ENCODE data around the gene MED9. TPM values are rescaled to one million over a fixed set of nuclear protein-coding genes. Genes with fewer than 3 reads are reported as not detected.

The MED9 gene
- polyA plus RNA-seq, 1 donor from 2014 or later: 25.1 TPM

DNA sequence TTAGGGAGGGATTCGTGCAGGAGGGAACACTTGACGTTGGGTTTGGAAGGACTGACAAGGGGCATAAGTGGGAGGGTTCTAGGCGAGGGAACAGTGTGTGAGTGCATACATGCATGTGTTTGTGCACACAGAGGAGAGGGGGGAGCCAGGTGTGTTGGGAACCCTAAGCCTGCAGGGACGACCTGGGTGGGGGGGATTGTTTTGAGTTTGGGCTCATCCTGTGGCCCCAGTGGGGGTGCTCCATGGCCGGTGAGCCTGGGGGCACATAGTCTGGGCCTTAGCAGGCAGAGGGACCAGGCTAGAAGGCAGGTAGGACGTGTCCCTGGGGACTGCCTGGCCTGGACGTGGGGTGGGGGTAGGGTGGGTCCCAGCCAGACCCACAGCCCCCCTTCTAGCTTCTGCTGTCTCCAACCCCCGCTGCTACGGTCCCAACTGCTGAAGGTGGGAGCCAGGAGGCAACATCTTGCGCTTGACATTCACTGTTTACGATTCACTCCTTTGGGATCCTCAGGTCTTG lies 31.3 kb downstream of the MED9 start:
- Histone ChIP-seq H3K9me2 (ENCODE audit: insufficient read depth, low read length) (no peaks in the 10 kb centered on the region), H3F3A (ENCODE audit: insufficient read depth, low read length, poor library complexity, severe bottlenecking) (no peaks in the 10 kb centered on the region), H3K79me2 (replicated peaks; ENCODE audit: insufficient read depth, low read length) (no peaks in the 10 kb centered on the region), H2AFZ (ENCODE audit: low read depth, low read length) (no peak overlapping the region), H3K9ac (ENCODE audit: low read length) (no peak overlapping the region), H3K36me3 (ENCODE audit: insufficient read depth, low read length) (no peaks in the 10 kb centered on the region), H3K9me3 (ENCODE audit: low read length) (no peaks in the 10 kb centered on the region), H3K27ac (ENCODE audit: low read length) (no peak overlapping the region), H3K4me3 (ENCODE audit: low read length) (no peak overlapping the region), H3K4me2 (ENCODE audit: low read length) (no peak overlapping the region), H3K27me3 (ENCODE audit: insufficient read depth, low read depth, low read length) (no peaks in the 10 kb centered on the region), H4K20me1 (ENCODE audit: insufficient read depth) (no peaks in the 10 kb centered on the region)
- TF ChIP-seq TAF1 (IDR thresholded peaks at IDR 0.05; ENCODE audit: low read depth): no peak
- TF ChIP-seq, protein P1, sequence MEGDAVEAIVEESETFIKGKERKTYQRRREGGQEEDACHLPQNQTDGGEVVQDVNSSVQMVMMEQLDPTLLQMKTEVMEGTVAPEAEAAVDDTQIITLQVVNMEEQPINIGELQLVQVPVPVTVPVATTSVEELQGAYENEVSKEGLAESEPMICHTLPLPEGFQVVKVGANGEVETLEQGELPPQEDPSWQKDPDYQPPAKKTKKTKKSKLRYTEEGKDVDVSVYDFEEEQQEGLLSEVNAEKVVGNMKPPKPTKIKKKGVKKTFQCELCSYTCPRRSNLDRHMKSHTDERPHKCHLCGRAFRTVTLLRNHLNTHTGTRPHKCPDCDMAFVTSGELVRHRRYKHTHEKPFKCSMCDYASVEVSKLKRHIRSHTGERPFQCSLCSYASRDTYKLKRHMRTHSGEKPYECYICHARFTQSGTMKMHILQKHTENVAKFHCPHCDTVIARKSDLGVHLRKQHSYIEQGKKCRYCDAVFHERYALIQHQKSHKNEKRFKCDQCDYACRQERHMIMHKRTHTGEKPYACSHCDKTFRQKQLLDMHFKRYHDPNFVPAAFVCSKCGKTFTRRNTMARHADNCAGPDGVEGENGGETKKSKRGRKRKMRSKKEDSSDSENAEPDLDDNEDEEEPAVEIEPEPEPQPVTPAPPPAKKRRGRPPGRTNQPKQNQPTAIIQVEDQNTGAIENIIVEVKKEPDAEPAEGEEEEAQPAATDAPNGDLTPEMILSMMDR (IDR thresholded peaks at IDR 0.05; ENCODE audit: poor library complexity, severe bottlenecking): no peak
- TF ChIP-seq MXI1 (conservative IDR thresholded peaks at IDR 0.05; ENCODE audit: poor library complexity, severe bottlenecking): no peak
- TF ChIP-seq, protein P2, sequence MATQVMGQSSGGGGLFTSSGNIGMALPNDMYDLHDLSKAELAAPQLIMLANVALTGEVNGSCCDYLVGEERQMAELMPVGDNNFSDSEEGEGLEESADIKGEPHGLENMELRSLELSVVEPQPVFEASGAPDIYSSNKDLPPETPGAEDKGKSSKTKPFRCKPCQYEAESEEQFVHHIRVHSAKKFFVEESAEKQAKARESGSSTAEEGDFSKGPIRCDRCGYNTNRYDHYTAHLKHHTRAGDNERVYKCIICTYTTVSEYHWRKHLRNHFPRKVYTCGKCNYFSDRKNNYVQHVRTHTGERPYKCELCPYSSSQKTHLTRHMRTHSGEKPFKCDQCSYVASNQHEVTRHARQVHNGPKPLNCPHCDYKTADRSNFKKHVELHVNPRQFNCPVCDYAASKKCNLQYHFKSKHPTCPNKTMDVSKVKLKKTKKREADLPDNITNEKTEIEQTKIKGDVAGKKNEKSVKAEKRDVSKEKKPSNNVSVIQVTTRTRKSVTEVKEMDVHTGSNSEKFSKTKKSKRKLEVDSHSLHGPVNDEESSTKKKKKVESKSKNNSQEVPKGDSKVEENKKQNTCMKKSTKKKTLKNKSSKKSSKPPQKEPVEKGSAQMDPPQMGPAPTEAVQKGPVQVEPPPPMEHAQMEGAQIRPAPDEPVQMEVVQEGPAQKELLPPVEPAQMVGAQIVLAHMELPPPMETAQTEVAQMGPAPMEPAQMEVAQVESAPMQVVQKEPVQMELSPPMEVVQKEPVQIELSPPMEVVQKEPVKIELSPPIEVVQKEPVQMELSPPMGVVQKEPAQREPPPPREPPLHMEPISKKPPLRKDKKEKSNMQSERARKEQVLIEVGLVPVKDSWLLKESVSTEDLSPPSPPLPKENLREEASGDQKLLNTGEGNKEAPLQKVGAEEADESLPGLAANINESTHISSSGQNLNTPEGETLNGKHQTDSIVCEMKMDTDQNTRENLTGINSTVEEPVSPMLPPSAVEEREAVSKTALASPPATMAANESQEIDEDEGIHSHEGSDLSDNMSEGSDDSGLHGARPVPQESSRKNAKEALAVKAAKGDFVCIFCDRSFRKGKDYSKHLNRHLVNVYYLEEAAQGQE (IDR thresholded peaks at IDR 0.05; ENCODE audit: borderline replicate concordance): no peak
- TF ChIP-seq EZH2 (IDR thresholded peaks at IDR 0.05; ENCODE audit: borderline replicate concordance, insufficient read depth, low read length, poor library complexity, severe bottlenecking): no peak
- no peak for TF ChIP-seq POLR2AphosphoS5 (IDR thresholded peaks at IDR 0.05)
- TF ChIP-seq RAD21 (conservative IDR thresholded peaks at IDR 0.05): no peak
- no peak for TF ChIP-seq SMC3 (conservative IDR thresholded peaks at IDR 0.05; ENCODE audit: poor library complexity)
- no peak for TF ChIP-seq EP300 (conservative IDR thresholded peaks at IDR 0.05; ENCODE audit: poor library complexity, severe bottlenecking)

DNA sequence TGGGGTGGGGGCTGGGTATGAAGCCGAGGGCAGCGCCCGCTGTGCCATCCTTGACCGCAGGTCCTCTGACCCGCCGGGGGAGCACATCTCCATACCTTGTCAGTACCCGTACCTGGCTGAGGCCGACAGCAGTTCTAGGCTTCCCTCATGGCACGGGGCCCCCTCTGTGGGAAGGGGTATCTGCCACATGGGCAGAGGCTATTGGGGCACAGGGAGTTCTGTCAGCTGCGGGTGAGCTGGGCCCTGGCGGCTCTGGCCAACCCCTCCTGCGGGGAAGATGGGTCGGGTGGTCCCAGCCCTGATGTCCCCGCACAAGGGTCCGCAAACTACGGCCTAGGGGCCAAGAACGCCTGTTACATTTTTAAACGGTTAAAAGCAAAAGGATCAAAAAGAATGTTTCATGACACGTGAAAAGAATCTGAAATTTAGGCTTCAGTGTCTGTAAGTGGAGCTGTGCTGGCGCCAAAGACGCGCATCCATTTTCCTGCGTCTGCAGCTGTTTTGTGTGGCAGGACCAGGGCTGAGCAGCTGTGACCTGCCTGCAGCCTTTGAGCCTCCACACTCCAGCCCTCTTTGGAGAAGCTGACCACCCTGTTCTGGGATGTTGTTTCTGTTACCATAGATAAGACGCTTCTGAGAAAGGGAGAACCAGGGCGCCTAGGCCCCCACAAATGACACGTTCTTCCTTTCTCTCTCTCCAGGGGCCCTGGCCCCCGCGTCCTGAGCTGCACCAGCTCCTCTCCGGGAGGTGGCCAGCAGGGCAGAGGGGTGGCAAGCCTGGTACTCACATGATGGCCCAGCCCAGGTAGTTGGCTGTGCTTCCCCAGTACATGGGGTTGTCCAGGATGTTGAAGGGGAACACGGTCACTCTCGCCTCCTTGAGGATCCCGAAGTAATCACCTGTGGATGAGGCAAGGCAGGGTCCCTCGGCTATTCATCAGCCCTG lies 32.1 kb downstream of the MED9 start:
- TF ChIP-seq MXI1 (conservative IDR thresholded peaks at IDR 0.05; ENCODE audit: poor library complexity, severe bottlenecking) (no peak), EP300 (conservative IDR thresholded peaks at IDR 0.05; ENCODE audit: poor library complexity, severe bottlenecking) (no peak), RAD21 (conservative IDR thresholded peaks at IDR 0.05) (no peak), POLR2AphosphoS5 (IDR thresholded peaks at IDR 0.05) (no peak), TAF1 (IDR thresholded peaks at IDR 0.05; ENCODE audit: low read depth) (no peak), EZH2 (IDR thresholded peaks at IDR 0.05; ENCODE audit: borderline replicate concordance, insufficient read depth, low read length, poor library complexity, severe bottlenecking) (no peak)
- TF ChIP-seq, protein P2 (IDR thresholded peaks at IDR 0.05; ENCODE audit: borderline replicate concordance): no peak
- Histone ChIP-seq H3F3A (ENCODE audit: insufficient read depth, low read length, poor library complexity, severe bottlenecking) (no peaks in the 10 kb centered on the region), H3K4me3 (ENCODE audit: low read length) (no peak overlapping the region), H4K20me1 (ENCODE audit: insufficient read depth) (no peaks in the 10 kb centered on the region), H3K27ac (ENCODE audit: low read length) (no peak overlapping the region), H2AFZ (ENCODE audit: low read depth, low read length) (no peak overlapping the region), H3K4me2 (ENCODE audit: low read length) (no peak overlapping the region), H3K9me3 (ENCODE audit: low read length) (no peaks in the 10 kb centered on the region), H3K79me2 (replicated peaks; ENCODE audit: insufficient read depth, low read length) (no peaks in the 10 kb centered on the region), H3K27me3 (ENCODE audit: insufficient read depth, low read depth, low read length) (no peaks in the 10 kb centered on the region), H3K36me3 (ENCODE audit: insufficient read depth, low read length) (no peaks in the 10 kb centered on the region), H3K9ac (ENCODE audit: low read length) (no peak overlapping the region), H3K9me2 (ENCODE audit: insufficient read depth, low read length) (no peaks in the 10 kb centered on the region)

Data from neural cell (in vitro differentiated cells).